ENCODE data around the gene FAAP100. TPM values are rescaled to one million over a fixed set of nuclear protein-coding genes. Genes with fewer than 3 reads are reported as not detected.

Gene FAAP100
- total and polyA plus RNA-seq, 2 donors (not counting 1 experiment from before 2014, with no cell fraction given): 62.0 to 72.7 TPM

DNA sequence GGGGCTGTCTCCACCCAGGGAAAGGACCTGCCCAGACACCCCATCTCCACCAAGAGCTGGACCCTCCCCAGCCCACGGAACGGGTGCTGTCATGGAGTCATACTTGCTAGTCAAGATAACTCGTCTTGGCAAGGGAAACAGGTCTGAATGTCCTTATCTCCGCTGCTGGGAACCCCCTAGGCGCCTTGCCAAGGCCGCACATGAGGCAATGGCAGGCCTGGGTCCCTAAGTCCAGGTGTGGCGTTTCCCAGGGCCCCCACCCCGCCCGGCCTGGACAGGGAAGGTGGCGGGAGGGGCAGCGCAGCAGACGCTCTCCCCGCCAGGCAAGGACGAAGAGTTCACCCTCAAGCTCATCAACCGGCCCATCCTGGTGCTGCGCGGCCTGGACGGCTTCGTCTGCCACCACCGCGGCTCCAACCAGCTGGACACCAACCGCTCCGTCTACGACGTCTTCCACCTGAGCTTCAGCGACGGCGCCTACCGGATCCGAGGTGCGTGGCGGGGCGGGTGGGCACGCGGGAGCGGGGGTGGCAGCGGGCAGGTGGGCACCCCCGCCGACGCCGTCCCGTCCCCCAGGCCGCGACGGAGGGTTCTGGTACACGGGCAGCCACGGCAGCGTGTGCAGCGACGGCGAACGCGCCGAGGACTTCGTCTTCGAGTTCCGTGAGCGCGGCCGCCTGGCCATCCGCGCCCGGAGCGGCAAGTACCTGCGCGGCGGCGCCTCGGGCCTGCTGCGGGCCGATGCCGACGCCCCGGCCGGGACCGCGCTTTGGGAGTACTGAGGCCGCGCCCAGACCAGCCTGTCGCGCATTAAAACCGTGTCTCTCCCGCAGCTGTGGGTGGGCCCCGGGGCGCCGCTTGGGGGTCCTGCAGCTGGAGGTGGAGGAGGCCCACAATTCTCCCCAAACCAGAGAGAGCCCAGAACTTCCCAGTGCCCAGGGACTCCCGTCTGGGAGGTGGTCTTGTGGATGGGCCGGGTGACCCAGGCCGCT lies 15.6 kb downstream of the FAAP100 start:
- Histone ChIP-seq H3K4me1 (ENCODE audit: control insufficient read depth in 2 of 2, insufficient read depth in 2 of 2, low read length in 2 of 2) (peaks cover 21 to 36% of the 10 kb centered on the region in 2 donors), H3K79me2 (ENCODE audit: control insufficient read depth, insufficient read depth, low read length) (peaks cover 3% of the 10 kb centered on the region), H3K27me3 (replicated peaks in 1 of 4; ENCODE audit: control extremely low read depth in 1 of 4, control insufficient read depth in 3 of 4, insufficient read depth in 4 of 4, low read length in 3 of 4) (peaks cover 0 to 31% (median 10%) of the 10 kb centered on the region in 4 experiments), H4K20me1 (ENCODE audit: control insufficient read depth, insufficient read depth, low read length, poor library complexity, severe bottlenecking) (peaks cover 35% of the 10 kb centered on the region), H3K27ac (ENCODE audit: low read length in 2 of 2) (no peak overlapping the region), H3K9ac (ENCODE audit: low read length) (no peak overlapping the region), H3K4me3 (ENCODE audit: control extremely low read depth in 1 of 5, extremely low read depth in 1 of 5, insufficient read depth in 1 of 5, low read depth in 2 of 5, low read length in 4 of 5) (no peak overlapping the region), H3K9me3 (ENCODE audit: control extremely low read depth in 1 of 3, control insufficient read depth in 2 of 3, insufficient read depth in 1 of 3, low read length in 2 of 3) (peaks cover 0 to 4% (median 0%) of the 10 kb centered on the region in 3 donors), H2AFZ (ENCODE audit: insufficient read depth, low read depth, low read length, poor library complexity, severe bottlenecking) (no peak overlapping the region), H3K4me2 (replicated peaks; ENCODE audit: low read depth, low read length, poor library complexity, severe bottlenecking) (peak overlapping the region; percentile 65), H3K36me3 (replicated peaks in 1 of 2; ENCODE audit: control extremely low read depth in 1 of 2, control insufficient read depth in 1 of 2, extremely low read depth in 1 of 2, insufficient read depth in 2 of 2, low read length in 1 of 2) (peaks cover 0 to 28% of the 10 kb centered on the region in 2 experiments)
- 13% methylated on average over 85 of the region's 89 CpGs for WGBS (ENCODE audit: insufficient coverage)
- Mint-ChIP-seq H3K4me1 (peaks cover 14% of the 10 kb centered on the region), H3K27ac (no peak overlapping the region), H3K9me3 (ENCODE audit: insufficient read depth) (no peaks in the 10 kb centered on the region), H3K4me3 (no peak overlapping the region), H3K27me3 (peaks cover 7% of the 10 kb centered on the region)
- TF ChIP-seq, protein P1, sequence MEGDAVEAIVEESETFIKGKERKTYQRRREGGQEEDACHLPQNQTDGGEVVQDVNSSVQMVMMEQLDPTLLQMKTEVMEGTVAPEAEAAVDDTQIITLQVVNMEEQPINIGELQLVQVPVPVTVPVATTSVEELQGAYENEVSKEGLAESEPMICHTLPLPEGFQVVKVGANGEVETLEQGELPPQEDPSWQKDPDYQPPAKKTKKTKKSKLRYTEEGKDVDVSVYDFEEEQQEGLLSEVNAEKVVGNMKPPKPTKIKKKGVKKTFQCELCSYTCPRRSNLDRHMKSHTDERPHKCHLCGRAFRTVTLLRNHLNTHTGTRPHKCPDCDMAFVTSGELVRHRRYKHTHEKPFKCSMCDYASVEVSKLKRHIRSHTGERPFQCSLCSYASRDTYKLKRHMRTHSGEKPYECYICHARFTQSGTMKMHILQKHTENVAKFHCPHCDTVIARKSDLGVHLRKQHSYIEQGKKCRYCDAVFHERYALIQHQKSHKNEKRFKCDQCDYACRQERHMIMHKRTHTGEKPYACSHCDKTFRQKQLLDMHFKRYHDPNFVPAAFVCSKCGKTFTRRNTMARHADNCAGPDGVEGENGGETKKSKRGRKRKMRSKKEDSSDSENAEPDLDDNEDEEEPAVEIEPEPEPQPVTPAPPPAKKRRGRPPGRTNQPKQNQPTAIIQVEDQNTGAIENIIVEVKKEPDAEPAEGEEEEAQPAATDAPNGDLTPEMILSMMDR (IDR thresholded peaks at IDR 0.05): no peak
- no peak for TF ChIP-seq EZH2 (IDR thresholded peaks at IDR 0.05; ENCODE audit: borderline replicate concordance, insufficient read depth, low read depth, low read length, poor library complexity, severe bottlenecking)
- DNase-seq: peak; percentile 54
- ATAC-seq (ENCODE audit: low read depth): no peak
- intact Hi-C loops (cut with micrococcal nuclease): loop anchor here (1.0 kb wide), 1 partner anchor 22 kb away; no protein-coding TSS in a partner anchor
- POLR2A ChIA-PET: interaction anchor here (0.7 to 1.0 kb wide), 2 partner anchors 16 to 24 kb away, joined by 3 read pairs; partner anchors contain the start of genes ACTG1 and FAAP100
- CTCF ChIA-PET: interaction anchor here (0.6 to 3.6 kb wide), 13 partner anchors 18 to 393 kb away, joined by 3 to 30 read pairs (median 5); no protein-coding TSS in a partner anchor

Measured in B cell (primary cell).